Stimulated activated CD8-positive, alpha-beta memory T cell treated with anti-CD3 and anti-CD28 coated beads, Interleukin-12 subunit alpha, Interleukin-12 subunit beta, amount 100 ng/mL, for 24 hours (primary cell): ENCODE measurements around the gene INO80E.
"Not testable (repeated sequence)": the region's sequence is repeated elsewhere in the genome, so short reads cannot be mapped to it uniquely, and the experiment has no call there.

Source experiments
- DNase-seq: peaks from one replicate; pipeline ENCODE4 v3.0.0-alpha.2; 2020; ENCODE audit errors: extremely low read depth

The INO80E gene

DNA sequence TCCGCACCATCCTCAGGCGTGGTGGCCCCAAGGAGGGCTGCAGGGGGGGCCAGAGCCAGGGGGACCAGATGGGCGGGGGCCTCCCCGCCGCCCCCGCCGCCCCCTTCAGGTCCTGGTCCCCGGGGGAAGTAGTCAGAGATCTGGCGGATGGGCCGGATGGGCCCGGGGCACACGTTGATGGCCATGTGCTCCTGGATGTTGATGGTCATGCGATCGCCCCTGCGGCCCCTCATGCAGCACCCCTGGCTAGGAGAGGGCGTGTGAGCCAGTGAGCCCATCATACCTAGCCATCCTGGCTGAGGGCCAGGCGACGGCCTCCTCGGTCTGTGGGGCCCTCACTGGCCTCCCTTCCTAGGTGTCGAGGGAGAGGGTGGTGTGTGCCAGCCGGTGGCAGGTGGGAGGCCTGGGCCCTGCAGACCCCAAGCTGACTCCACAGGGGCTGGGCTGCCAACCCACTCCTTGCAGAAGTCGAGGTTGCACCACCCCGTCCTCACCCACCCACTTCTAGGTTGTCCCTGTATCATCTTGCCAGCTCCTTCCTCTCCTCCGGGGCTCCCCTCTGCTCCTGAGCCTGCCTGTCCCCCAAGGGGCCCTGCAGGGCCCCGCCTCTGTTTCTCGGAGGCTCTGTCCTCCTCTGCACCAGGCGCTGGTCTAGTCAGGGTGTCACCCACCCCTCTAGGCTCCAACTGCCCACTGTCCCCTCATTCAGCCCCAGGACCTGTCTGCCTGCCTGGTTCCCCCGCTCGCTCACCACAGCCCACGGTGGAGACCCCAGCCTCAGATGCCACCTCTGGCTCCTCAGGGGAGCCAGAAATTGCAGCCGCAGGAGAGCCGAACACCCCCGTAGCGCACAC, 14.2 kb downstream of the INO80E start:
- no peak for DNase-seq

GRCh38 chr16:30010844-30011713, 15.0 kb downstream of the INO80E start, which contains the start of gene DOC2A:
TSS of gene DOC2A (minus strand) at chr16:30011027. CDS start at chr16:30010222, 805 bp downstream.
- DNase-seq = no peak

DNA sequence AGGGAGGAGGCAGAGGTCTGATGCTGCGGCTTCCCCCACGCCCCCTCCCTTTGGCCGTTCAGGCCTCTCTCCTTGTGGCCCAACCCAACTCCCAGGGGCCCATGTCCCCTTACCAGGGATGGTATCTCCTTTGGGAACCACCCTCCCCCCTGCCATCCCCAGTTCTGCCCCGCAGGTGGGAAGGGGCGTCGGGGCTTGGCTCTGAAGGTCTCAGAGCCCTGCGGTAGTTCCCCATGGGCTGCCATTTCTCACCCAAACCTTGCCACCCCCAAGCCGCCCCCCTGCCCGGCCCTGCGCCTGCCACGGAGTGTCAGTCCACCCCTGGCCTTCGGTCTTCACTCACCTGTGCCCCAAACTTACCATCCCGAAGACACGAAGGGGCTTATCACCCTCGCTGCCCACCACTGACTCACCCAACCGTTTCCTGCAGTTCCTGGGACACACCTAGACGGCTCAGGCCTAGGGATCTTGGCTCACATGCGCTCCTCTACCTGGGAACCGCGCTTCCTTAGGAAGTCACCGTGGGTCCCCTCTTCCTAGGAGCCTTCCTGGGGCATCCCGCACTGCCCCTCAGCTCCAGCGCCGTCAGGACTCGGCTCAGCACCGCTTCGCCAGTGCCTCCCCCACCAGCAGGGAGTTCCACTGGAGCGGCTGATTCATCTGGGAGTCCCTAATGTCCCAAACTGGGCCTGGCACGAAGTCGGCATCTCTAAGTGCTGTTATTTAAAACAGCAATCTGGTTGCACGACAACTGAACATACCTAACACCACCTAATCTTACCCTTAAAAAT, 15.9 kb downstream of the INO80E start:
- DNase-seq = no peak

- not testable (repeated sequence) for DNase-seq
Measured at GRCh38 chr16:30012598-30012997, 16.6 kb downstream of the INO80E start.

DNA sequence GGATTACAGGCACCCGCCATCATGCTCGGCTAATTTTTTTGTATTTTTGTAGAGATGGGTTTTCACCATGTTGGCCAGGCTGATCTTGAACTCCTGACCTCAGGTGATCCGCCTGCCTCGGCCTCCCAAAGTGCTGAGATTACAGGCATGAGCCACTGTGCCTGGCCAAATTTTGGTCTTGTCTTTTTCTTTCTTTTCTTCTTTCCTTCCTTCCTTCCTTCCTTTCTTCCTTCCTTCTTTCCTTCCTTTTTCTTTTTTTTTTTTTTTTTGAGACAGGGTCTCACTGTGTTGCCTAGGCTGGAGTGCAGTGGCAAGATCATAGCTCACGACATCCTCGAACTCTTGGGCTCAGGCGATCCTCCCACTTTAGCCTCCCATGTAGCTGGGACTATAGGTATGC, 19.4 kb downstream of the INO80E start:
- DNase-seq = not testable (repeated sequence)

GRCh38 chr16:30016555-30017276, 20.7 kb downstream of the INO80E start:
- no peak for DNase-seq

- no peak for DNase-seq
Measured at GRCh38 chr16:30017277-30017656, 21.2 kb downstream of the INO80E start.

- DNase-seq = not testable (repeated sequence)
Measured at GRCh38 chr16:30017937-30018336, 21.9 kb downstream of the INO80E start.

GRCh38 chr16:30018731-30019158, 22.7 kb downstream of the INO80E start:
- DNase-seq = no peak

- no peak for DNase-seq
Measured at GRCh38 chr16:30022887-30023286, 26.8 kb downstream of the INO80E start, which contains the start of gene C16orf92. TSS of gene C16orf92 (plus strand) at chr16:30023198. CDS start at chr16:30023341, 143 bp downstream.

- no peak for DNase-seq
Measured at GRCh38 chr16:30023586-30023985, 27.5 kb downstream of the INO80E start.

GRCh38 chr16:30024451-30024850, 28.4 kb downstream of the INO80E start:
- no peak for DNase-seq

DNA sequence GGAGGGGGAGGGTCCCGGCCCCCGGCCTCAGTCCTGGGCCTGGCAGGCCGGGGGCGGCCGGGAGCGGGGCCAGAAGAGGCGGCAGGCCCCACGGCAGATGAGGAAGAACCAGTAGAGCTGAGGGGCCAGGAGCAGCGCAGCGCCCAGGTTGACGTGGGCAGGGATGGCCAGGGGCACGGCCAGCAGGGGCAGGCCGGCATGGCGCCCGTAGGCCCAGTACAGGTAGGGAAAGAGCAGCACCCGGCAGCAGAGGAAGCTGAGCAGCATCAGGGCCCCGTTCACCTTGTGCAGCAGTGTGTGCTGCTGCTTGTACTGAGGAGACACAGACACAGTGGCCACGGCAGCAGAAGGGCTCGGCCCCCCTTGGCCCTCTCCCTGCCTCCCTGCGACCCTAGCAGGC, 29.1 kb downstream of the INO80E start:
- DNase-seq = no peak

DNA sequence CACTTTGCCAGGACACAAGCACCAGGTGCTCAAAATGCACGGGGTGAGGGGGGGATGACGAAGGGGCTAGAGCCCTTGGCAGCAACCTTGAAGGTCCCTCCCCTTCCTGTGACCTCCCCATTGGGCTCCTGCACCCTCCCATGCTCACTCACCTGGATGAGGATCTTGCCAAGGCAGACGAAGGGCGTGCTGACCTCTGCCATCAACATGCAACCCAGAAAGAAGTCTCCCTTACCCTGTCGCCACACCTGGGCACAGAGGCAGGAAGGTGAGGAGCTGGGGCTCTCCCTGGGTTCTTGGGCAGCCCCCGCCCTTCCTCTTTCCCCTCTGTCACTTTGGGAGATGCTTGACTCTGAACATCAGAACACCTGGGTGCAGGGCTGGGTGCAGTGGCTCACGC, 29.5 kb downstream of the INO80E start:
- no peak for DNase-seq

GRCh38 chr16:30026449-30026848, 30.4 kb downstream of the INO80E start:
- no peak for DNase-seq

DNA sequence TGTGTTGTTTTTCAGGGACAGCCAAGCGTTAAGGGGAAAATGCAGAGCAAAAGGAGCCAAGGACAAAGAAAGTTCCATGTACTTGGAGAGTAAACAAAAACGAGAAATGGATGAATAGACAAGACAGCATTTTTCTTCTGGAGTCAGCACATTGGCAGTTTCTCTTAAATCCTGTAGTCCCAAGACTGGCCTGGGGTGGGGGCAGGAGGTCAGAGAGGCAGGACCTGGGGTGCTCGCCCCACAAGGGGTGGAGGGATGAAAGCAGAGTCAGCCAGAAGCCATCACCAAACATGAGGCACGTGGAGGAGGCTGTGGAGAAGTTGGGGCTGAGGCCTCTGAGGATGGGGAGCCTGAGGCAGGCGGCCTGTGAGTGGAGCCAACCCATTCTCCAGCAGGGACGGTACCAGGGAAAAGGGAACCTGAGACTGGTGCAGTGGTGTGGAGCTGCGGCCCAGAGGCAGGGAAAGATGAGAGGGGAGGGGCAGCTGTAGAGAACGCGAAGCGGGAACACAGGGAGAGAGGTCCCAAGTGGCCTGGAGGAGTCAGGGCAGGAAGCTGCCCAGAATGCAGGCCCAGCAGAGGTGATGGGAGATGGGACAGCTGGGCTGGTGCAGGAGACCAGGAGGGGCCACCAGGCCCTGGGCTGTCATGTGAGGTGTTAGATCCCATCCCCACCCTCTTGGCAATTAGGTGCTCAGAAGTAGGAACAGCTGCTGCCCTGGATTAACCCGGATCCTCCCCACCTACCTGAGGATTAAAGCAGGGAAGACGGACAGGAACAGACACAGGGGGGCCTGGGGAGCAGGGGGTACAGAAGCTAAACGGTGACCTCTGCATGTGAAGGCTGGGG, 31.8 kb downstream of the INO80E start:
- no peak for DNase-seq

DNA sequence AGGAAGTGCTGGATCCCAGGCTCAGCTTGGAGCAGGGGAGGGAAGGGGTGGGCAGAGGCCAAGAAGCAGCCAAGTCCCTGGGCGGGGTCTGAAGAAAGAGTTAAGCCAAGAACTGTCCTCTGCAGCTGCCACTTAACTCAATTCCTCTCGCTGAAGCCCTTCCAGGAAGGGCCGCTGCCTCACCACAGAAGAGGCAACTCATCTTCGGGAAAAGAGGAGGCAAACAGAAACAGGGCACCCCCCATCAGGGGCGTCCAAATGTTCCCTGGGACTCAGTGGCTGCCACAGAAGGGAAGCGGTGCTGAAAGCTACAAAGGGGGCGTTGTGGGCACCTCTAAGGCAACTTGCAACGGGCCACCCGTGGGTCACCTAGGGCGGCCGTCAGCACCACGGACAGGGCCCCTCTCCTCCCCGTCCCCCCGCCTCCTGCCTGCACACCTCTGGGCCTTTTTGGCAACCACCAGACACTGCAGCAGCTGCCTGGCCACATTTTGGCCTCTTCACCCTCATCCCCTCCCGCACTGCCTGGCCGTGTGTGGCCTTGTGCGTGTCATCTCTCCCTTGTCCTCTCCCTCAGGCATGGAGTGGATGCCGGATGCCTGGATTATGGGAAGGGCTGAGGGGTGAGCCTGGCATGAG, 32.5 kb downstream of the INO80E start:
- no peak for DNase-seq

DNA sequence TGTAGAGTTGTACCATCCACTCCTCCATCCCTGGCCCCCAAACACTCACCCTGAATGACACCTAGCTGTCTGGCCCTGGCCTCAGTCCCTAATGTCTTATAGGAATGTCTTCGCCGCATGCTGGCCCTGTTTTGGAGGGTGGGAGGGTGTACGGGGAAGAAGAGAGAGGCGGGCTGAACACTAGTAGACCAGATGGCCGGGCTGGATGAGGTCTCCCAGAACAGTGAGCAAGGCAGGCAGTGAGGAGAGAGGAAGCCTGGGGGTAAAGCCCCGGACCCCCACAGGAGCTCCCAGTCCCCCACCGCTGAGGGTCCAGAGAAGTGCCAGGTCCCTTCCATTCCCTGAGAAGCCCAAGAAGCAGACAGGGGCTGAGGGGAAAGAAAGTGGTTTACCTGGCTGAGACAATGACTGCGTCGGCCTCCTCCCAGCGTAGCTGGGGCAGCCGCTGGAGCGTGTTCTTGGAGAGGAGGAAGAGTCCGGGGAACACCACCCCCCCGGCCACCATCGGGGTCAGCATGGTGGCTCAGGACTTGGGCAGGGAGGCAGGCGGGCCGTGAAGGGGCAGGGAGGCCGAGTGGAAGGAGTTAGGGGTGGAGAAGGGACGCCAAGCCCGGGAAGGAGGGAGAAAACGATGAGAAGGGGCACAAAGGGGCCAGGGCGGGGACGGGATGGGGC, 34.1 kb downstream of the INO80E start:
- no peak for DNase-seq

- no peak for DNase-seq
Measured at GRCh38 chr16:30030841-30031413, 34.9 kb downstream of the INO80E start, which contains the start of gene TLCD3B. TSS of gene TLCD3B (minus strand) at chr16:30031271. CDS start at chr16:30030527, 744 bp downstream.
